K562 (cell line): ENCODE results near the gene CNOT4. TPM values are rescaled to one million over a fixed set of nuclear protein-coding genes. Genes with fewer than 3 reads are reported as not detected.
"Not testable (repeated sequence)": the region's sequence is repeated elsewhere in the genome, so short reads cannot be mapped to it uniquely, and the experiment has no call there.

Experiments
- ATAC-seq: fragments of 200-7000 bp; cut with Tn5 transposase; 3 replicates; pipeline ENCODE4 v1.9.1; 2020; ENCODE audit warnings: moderate library complexity
- BruUV-seq: library from RNA; stranded (reverse); fragments of 400-500 nt; replicated peaks from 2 replicates; lab custom pipeline; 2021; lab: Mats Ljungman, UMichigan
- CTCF ChIA-PET: fragments of 300-600 bp; formaldehyde crosslinking; extraction: SDS; loops from one replicate; lab custom pipeline; 2021; ENCODE audit warnings: low intra/inter-chr PET ratio; lab: Yijun Ruan, JAX
- POLR2A ChIA-PET: fragments of 300-600, 350-650 bp; sonication (Branson Sonifier 250); formaldehyde crosslinking; extraction: SDS; loops from one replicate; lab custom pipeline; 2021; ENCODE audit warnings: antibody characterized with exemption, inconsistent platforms; lab: Yijun Ruan, JAX
- DNase-seq, 4 experiments: peaks; one replicate each; pipeline versions ENCODE4 v3.0.0 to v3.0.0-alpha.2; 2011 to 2018; ENCODE audit warnings: low spot score in 3 of 4, mixed read lengths in 3 of 4; ENCODE audit errors: extremely low read depth in 1 of 4
- FAIRE-seq: peaks from 2 replicates; lab custom pipeline; 2011; peaks lifted over from hg19 to GRCh38; lab: Jason Lieb, UNC
- H2AFZ ChIP-seq: 2 replicates; pipeline ENCODE4 v1.6.0; 2011; ENCODE audit warnings: low read depth, low read length, control low read depth, inconsistent platforms
- H3K27ac ChIP-seq: fragments of 200-600 bp; 3 replicates; pipeline ENCODE4 v1.8.0; 2011; ENCODE audit warnings: low read depth, mild to moderate bottlenecking, control low read depth, inconsistent platforms, low read length, moderate library complexity, mixed read lengths; ENCODE audit errors: extremely low read depth
- H3K27me3 ChIP-seq, 2 experiments: fragments of 300-600 bp in 1 of 2; 2 replicates in 1 of 2; 3 replicates in 1 of 2; pipeline versions ENCODE4 v1.6.0 to v1.8.0; 2011; ENCODE audit warnings: inconsistent platforms in 2 of 2, low read length in 2 of 2, mild to moderate bottlenecking in 1 of 2, mixed read lengths in 1 of 2, moderate library complexity in 1 of 2; ENCODE audit not compliant: control insufficient read depth in 2 of 2, insufficient read depth in 2 of 2
- H3K36me3 ChIP-seq: fragments of 300-600 bp; 3 replicates; pipeline ENCODE4 v1.8.0; 2011; ENCODE audit warnings: mild to moderate bottlenecking, low read length, inconsistent platforms; ENCODE audit not compliant: control insufficient read depth, insufficient read depth
- H3K4me1 ChIP-seq, 2 experiments: fragments of 200-600 bp in 1 of 2; replicated peaks in 1 of 2; 2 replicates in 1 of 2; 3 replicates in 1 of 2; pipeline versions ENCODE4 v1.5.1 to v1.8.0; 2011; ENCODE audit warnings: inconsistent platforms in 2 of 2, low read length in 2 of 2, mild to moderate bottlenecking in 1 of 2, mixed read lengths in 1 of 2, moderate library complexity in 1 of 2; ENCODE audit not compliant: control insufficient read depth in 2 of 2, insufficient read depth in 2 of 2
- H3K4me2 ChIP-seq: 2 replicates; pipeline ENCODE4 v1.6.1; 2011; ENCODE audit warnings: low read length, control low read depth, inconsistent platforms, mixed read lengths; ENCODE audit not compliant: insufficient read depth
- H3K4me3 ChIP-seq: fragments of 200-600 bp; sonication (generic), shearing (Covaris generic); 2 replicates; pipeline ENCODE4 v1.5.1; 2016; ENCODE audit warnings: control low read depth, inconsistent platforms
- H3K79me2 ChIP-seq: fragments of 200-600 bp; 3 replicates; pipeline ENCODE4 v1.8.0; 2011; ENCODE audit warnings: low read length, inconsistent platforms; ENCODE audit not compliant: control insufficient read depth, insufficient read depth
- H3K9ac ChIP-seq, 2 experiments: 2 replicates each; pipeline versions ENCODE4 v1.6.0 to v1.6.1; 2011; ENCODE audit warnings: low read depth in 2 of 2, low read length in 2 of 2, control low read depth in 1 of 2, inconsistent platforms in 1 of 2, mild to moderate bottlenecking in 1 of 2, mixed read lengths in 1 of 2; ENCODE audit not compliant: insufficient read depth in 1 of 2
- H3K9me1 ChIP-seq: one replicate; pipeline ENCODE4 v1.6.0; 2011; ENCODE audit warnings: inconsistent platforms, mild to moderate bottlenecking, low read length, moderate library complexity; ENCODE audit not compliant: control insufficient read depth, insufficient read depth
- H3K9me3 ChIP-seq: replicated peaks from 2 replicates; pipeline ENCODE4 v1.5.1; 2011; ENCODE audit warnings: low read depth, low read length, inconsistent platforms; ENCODE audit not compliant: control insufficient read depth, insufficient read depth
- H4K20me1 ChIP-seq: replicated peaks from 2 replicates; pipeline ENCODE4 v1.6.1; 2011; ENCODE audit warnings: low read length, inconsistent platforms, mixed read lengths; ENCODE audit not compliant: control insufficient read depth, insufficient read depth
- JUND ChIP-seq, 2 experiments: IDR thresholded peaks; 2 replicates in 1 of 2; 3 replicates in 1 of 2; pipeline ENCODE4 v1.6.1; 2011; ENCODE audit warnings: borderline replicate concordance in 2 of 2, low read depth in 2 of 2, low read length in 2 of 2, improper control_type of control experiment in 1 of 2, missing biosample characterization in 1 of 2, missing genetic modification characterization in 1 of 2, missing genetic modification reagents in 1 of 2
- MAZ ChIP-seq, 2 experiments: fragments of 450-650 bp in 1 of 2; sonication (generic) in 1 of 2; formaldehyde crosslinking; IDR thresholded peaks in 1 of 2; conservative IDR thresholded peaks in 1 of 2; 2 replicates each; pipeline versions ENCODE4 v1.4.0 to v1.5.0; 2020; ENCODE audit warnings: mild to moderate bottlenecking in 1 of 2, missing genetic modification reagents in 1 of 2
- ZNF609 ChIP-seq: sonication (generic); formaldehyde crosslinking; IDR thresholded peaks from 2 replicates; pipeline ENCODE4 v1.8.1; 2023; ENCODE audit warnings: missing genetic modification reagents, mild to moderate bottlenecking, borderline replicate concordance
- WGBS: fragments of 100-300 bp; shearing (Covaris generic); methylation state at CpG from one replicate; pipeline ENCODE4 v1.1.6; 2016; ENCODE audit warnings: low coverage, mixed read lengths; ENCODE audit not compliant: insufficient coverage; ENCODE audit errors: missing lambda C conversion rate; 5-methylcytosine and 5-hydroxymethylcytosine counted together
- in situ Hi-C: fragments of 300-500 bp; cut with MboI; formaldehyde crosslinking; loops from 4 replicates; pipeline ENCODE4 v1.15.0; 2018; ENCODE audit warnings: inconsistent platforms, mixed read lengths
- intact Hi-C: fragments of 100-400 bp; cut with micrococcal nuclease; formaldehyde crosslinking; loops from 2 replicates; pipeline ENCODE4 v1.14.2; 2022
- polyA plus RNA-seq, 8 experiments: library from polyadenylated mRNA; depleted of rRNA in 4 of 8; stranded (reverse) in 5 of 8; unstranded in 3 of 8; fragments of >200 nt; fragmentation: Nextera tagmentation in 2 of 8; fragmentation: Illumina TruSeq in 1 of 8; extraction: Ambion mirVana in 2 of 8; extraction: Trizol in 1 of 8; gene quantifications; 2 replicates each; pipeline versions ENCODE4 v1.2.1 to v1.2.3, GENCODE V29; 2011 to 2014; ENCODE audit warnings: inconsistent platforms in 1 of 8, missing spikeins in 1 of 8
- total RNA-seq, 7 experiments: library from RNA; depleted of rRNA in 6 of 7; stranded (reverse); fragments of >200 nt in 6 of 7; fragmentation: Illumina TruSeq in 2 of 7; extraction: Trizol in 2 of 7; gene quantifications; 2 replicates each; pipeline versions ENCODE4 v1.2.1 to v1.2.3, GENCODE V29; 2011 to 2021; ENCODE audit warnings: low replicate concordance in 1 of 7
- TF ChIP-seq, protein P1 (sequence below), 2 experiments: fragments of 450-650 bp in 1 of 2; sonication (generic) in 1 of 2; formaldehyde crosslinking in 1 of 2; IDR thresholded peaks in 1 of 2; conservative IDR thresholded peaks in 1 of 2; 2 replicates each; pipeline versions ENCODE4 v1.6.1 to v1.8.1; 2016 to 2023; ENCODE audit warnings: mild to moderate bottlenecking in 2 of 2, moderate library complexity in 2 of 2, inconsistent platforms in 1 of 2, missing genetic modification reagents in 1 of 2

Gene CNOT4
- total and polyA plus RNA-seq, 9 of the 15 experiments (the other 6 are each of a cell fraction or from before 2014, with no cell fraction given), result 8.6 to 24.1 (median 15.4) TPM

DNA sequence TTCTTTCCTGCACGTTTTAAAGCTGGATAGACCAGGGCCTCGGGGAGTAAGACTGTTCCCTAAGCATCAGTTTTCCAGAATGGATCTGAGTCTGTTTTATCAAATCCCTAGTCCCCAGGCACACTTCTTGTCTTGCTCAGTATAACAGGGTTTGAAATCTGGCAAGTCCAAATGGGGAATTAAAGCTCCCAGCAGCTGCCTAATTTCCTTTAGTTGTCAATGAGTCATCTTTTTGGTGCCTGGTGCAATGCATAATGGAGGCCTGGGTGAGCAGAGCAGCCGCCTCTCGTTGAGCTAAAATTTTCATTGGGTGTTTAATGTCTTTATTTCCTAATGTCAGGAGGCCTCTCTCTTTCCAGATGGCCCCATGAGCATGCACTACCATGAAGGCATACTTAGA is 188.3 kb downstream of the CNOT4 start:
- DNase-seq, result no peak
- H3K4me1 ChIP-seq, result peaks cover 0 to 3% of the 10 kb centered on the region in 2 experiments; a peak in 1 of 5 replicates
- H3K9me3 ChIP-seq, result no peaks in the 10 kb centered on the region
- no peak overlapping the region for H2AFZ ChIP-seq
- in situ Hi-C loops, result no loop called here
- H3K36me3 ChIP-seq, result no peaks in the 10 kb centered on the region
- no peaks in the 10 kb centered on the region for H4K20me1 ChIP-seq
- no peak for FAIRE-seq
- 0% methylated on average over 4 of the region's 4 CpGs for whole genome bisulfite sequencing
- H3K4me2 ChIP-seq, result no peak overlapping the region
- TF ChIP-seq JUND (IDR thresholded peaks at IDR 0.05; ENCODE audit: borderline replicate concordance, low read depth, low read length), result 0 out of 2 replicates have a peak, but pooled peaks have one; percentile 14
- TF ChIP-seq JUND (tag; IDR thresholded peaks at IDR 0.05; ENCODE audit: borderline replicate concordance, low read depth, low read length), result no peak
- no peak for TF ChIP-seq MAZ (CRISPR knock-in tag; conservative IDR thresholded peaks at IDR 0.05 in 1 of 2, IDR thresholded peaks at IDR 0.05 in 1 of 2)
- TF ChIP-seq, protein P1, sequence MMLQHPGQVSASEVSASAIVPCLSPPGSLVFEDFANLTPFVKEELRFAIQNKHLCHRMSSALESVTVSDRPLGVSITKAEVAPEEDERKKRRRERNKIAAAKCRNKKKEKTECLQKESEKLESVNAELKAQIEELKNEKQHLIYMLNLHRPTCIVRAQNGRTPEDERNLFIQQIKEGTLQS (IDR thresholded peaks at IDR 0.05), result peak; percentile 55
- TF ChIP-seq, protein P1 (CRISPR knock-in tag; conservative IDR thresholded peaks at IDR 0.05), result no peak
- no peak for TF ChIP-seq ZNF609 (CRISPR knock-in tag)
- H3K79me2 ChIP-seq, result no peaks in the 10 kb centered on the region
- H3K9me1 ChIP-seq, result no peaks in the 10 kb centered on the region
- BruUV-seq, result no TSS peak
- peaks cover 34 to 37% of the 10 kb centered on the region in 2 experiments for H3K27me3 ChIP-seq
- no peak overlapping the region for H3K4me3 ChIP-seq
- no peak overlapping the region for H3K9ac ChIP-seq
- H3K27ac ChIP-seq, result no peak overlapping the region
- ATAC-seq, result no peak
- POLR2A ChIA-PET, result no interaction called here
- CTCF ChIA-PET, result no interaction called here
- intact Hi-C loops, result no loop called here

GRCh38 chr7:135320953-135321352 is 188.9 kb downstream of the CNOT4 start:
- H3K9me1 ChIP-seq, H3K4me3 ChIP-seq, H3K9ac ChIP-seq, H2AFZ ChIP-seq, FAIRE-seq, H3K79me2 ChIP-seq, CTCF ChIA-PET, DNase-seq, H4K20me1 ChIP-seq, H3K4me1 ChIP-seq, H3K9me3 ChIP-seq, ATAC-seq, BruUV-seq, POLR2A ChIA-PET, H3K4me2 ChIP-seq, H3K36me3 ChIP-seq, intact Hi-C loops, H3K27ac ChIP-seq, in situ Hi-C loops: not testable (repeated sequence)
- peaks cover 40 to 43% of the 10 kb centered on the region in 2 experiments for H3K27me3 ChIP-seq
- WGBS, result under 1% methylated on average over 6 of the region's 6 CpGs
